Coronary artery (tissue), 2 donors: ENCODE results near the gene ELOVL1.

Source experiments
- DNase-seq: peaks from one replicate; pipeline ENCODE4 v3.0.0-alpha.2; 2017; ENCODE audit warnings: low spot score
- H3K27ac ChIP-seq, 2 donors: fragments of 200-600 bp; sonication (generic); one replicate each; pipeline ENCODE4 v1.5.1; 2016 to 2019
- H3K4me3 ChIP-seq: fragments of 200-600 bp; sonication (generic); 2 replicates; pipeline ENCODE4 v1.5.1; 2016; ENCODE audit warnings: mild to moderate bottlenecking, moderate library complexity
- TF ChIP-seq, protein P1 (sequence below): fragments of 200-600 bp; sonication (generic); IDR thresholded peaks from one replicate; pipeline ENCODE4 v1.5.1; 2019; ENCODE audit warnings: antibody characterized with exemption

Gene ELOVL1

GRCh38 chr1:43348809-43349593, 18.8 kb downstream of the ELOVL1 start:
- peak; percentile 89 for DNase-seq
- H3K4me3 ChIP-seq, result peak overlapping the region; percentile 76
- TF ChIP-seq, protein P1, sequence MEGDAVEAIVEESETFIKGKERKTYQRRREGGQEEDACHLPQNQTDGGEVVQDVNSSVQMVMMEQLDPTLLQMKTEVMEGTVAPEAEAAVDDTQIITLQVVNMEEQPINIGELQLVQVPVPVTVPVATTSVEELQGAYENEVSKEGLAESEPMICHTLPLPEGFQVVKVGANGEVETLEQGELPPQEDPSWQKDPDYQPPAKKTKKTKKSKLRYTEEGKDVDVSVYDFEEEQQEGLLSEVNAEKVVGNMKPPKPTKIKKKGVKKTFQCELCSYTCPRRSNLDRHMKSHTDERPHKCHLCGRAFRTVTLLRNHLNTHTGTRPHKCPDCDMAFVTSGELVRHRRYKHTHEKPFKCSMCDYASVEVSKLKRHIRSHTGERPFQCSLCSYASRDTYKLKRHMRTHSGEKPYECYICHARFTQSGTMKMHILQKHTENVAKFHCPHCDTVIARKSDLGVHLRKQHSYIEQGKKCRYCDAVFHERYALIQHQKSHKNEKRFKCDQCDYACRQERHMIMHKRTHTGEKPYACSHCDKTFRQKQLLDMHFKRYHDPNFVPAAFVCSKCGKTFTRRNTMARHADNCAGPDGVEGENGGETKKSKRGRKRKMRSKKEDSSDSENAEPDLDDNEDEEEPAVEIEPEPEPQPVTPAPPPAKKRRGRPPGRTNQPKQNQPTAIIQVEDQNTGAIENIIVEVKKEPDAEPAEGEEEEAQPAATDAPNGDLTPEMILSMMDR, result no peak

DNA sequence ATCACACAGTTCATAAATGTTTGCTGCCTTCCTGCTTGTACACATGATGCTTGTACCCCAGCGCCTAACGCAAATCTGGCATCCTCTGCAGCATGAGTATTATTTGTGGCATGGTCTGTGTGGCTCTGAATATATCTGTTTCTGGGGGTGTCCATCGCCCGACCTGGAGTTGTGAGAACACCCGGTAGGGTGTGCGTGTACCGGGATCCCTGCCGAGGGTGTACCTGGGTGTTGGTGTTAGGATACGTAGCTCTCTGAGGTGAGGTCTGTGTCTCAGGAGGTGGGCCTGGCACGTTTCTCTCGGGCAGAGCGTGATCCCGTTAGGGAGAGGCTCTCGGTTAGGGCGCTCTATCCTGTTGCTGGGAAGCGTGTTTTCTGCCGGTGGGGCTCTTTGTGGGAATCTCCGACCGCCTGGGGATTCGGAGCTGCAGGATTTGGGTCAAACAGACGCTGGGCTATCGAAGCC, 19.4 kb downstream of the ELOVL1 start:
- Histone ChIP-seq H3K27ac (peak overlapping the region; percentile 76 to 86), H3K4me3 (peak overlapping the region; percentile 76)
- peak; percentile 79 for DNase-seq
- TF ChIP-seq, protein P1, result no peak

More at GRCh38 chr1:43348809-43349593, 18.8 kb downstream of the ELOVL1 start:
- peak overlapping the region; percentile 76 to 86 for H3K27ac ChIP-seq

DNA sequence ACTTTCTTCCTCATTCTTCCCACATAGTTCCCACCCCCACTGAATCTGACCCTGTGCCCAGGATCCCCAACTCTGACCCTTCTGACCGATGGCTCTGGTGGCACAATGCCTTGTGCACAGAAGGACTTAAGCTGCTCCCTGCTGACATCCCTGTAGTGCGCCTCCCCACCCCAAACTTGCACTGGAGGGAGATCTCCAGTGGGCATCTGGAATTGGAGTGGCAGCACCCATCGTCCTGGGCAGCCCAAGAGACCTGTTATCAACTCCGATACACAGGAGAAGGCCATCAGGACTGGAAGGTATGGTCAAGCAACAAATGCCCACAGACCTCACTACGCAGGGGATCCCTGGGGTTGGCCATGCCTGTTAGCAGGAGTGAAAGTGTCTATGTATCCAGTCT, 21.2 kb downstream of the ELOVL1 start:
- no peak overlapping the region for H3K4me3 ChIP-seq
- TF ChIP-seq, protein P1, result no peak
- H3K27ac ChIP-seq, result no peak overlapping the region
- no peak for DNase-seq

GRCh38 chr1:43345120-43345519, 22.7 kb downstream of the ELOVL1 start:
- DNase-seq, result no peak
- Histone ChIP-seq H3K27ac (peak overlapping the region; percentile 9 to 38), H3K4me3 (no peak overlapping the region)
- TF ChIP-seq, protein P1, result no peak

DNA sequence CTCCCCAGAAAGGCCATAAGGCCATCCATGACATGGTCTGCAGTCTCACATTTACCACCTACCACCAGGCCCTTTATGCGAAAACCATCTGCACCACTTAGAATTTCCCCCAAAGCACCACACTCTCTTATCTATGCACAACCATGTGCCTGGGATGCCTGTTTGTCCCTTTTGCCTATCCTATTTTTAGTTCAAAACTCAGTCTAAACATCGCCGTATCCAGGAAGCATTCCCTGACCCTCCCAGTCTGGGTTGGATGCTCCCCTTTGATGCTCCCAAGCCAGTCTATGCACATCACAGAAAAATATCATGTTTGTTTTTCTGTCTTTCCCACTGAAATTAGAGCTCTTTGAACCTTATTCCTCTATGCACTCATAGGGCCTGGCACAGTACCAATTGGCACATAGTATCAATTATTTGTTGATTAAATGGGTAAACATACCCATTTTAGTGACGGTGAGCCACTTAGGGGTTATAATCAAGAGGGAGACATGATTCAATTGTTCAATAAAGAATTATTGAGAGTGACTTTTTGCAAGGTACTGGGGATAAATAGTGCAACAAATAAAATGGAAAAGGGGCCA, 23.5 kb downstream of the ELOVL1 start:
- TF ChIP-seq, protein P1, result no peak
- no peak for DNase-seq
- Histone ChIP-seq H3K27ac (peak overlapping the region; percentile 9 to 54), H3K4me3 (no peak overlapping the region)

- no peak for DNase-seq
- H3K4me3 ChIP-seq, result no peak overlapping the region
- TF ChIP-seq, protein P1, result no peak
- H3K27ac ChIP-seq, result no peak overlapping the region
These were observed 27.3 kb downstream of the ELOVL1 start for GRCh38 chr1:43340559-43340958.
